ENCODE results near the gene NPIPA5.
"Not testable (repeated sequence)": the region's sequence is repeated elsewhere in the genome, so short reads cannot be mapped to it uniquely, and the experiment has no call there.

Gene NPIPA5

DNA sequence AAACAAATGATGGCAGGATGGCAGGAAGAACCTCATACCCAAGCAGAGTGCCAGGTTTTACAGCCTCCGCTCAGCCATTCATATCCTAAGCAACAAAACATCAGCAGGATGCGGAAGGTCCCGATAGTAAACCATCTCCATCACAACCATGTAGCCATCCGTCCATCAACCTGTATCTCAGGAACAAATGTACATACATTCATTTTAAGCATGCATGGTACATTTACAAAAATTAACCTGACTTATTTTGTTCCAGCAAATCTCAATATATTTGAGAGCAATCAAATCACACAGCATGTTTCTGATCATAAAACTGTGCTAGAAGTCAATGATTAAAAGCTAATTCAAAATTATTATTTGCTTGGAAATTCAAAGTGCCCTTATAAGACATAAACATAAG is at the start of gene NPIPA5:
NPIPA5 (minus strand) TSS at position 101 of the 400 bp plus-strand sequence; CDS start at position 101, 0 bp downstream.
- DNase-seq: not testable (repeated sequence)

DNA sequence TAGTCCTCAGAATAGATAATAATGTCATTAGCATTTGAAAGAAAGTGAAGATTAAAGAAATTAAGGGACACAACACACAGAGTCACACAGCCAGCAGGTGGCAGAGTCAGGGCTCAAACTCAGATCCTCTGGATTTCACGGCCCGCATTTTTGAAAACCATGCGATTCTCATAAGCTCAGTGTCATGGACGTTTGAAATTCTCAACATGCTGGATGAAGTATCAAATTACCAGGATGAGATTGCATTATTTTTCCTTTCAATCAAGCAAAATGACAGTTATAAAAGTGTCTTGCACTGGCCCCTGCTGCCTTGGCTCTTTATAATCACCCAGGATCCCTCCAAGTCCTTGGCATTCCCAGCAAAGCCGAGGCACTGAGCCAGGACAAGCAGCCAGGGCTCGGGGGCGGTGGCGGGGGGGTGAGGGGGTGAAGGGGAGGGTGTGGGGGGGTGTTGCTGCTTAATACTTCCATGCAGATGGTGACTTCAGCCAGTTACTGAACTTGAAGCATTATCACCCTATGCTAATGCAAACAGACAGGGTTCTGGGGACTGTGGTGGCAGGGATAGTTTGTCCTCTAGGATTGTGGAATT is 49.6 kb upstream of the NPIPA5 start:
- peak; percentile 47 for DNase-seq

DNA sequence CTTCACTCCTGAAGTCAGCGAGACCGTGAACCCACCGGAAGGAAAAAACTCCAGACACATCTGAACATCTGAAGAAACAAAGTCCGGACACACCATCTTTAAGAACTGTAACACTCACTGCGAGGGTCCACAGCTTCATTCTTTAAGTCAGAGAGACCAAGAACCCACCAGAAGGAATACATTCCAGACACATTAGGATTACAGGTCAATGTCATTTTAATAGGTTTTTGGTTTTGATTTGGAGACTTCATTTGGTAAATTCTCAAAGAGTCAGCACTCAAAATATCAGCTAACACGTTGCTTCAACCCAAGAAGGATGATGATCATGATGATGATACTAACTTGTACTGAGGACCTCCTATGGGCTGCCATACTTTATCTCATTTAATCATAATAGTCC is 48.7 kb upstream of the NPIPA5 start:
- DNase-seq: no peak

DNA sequence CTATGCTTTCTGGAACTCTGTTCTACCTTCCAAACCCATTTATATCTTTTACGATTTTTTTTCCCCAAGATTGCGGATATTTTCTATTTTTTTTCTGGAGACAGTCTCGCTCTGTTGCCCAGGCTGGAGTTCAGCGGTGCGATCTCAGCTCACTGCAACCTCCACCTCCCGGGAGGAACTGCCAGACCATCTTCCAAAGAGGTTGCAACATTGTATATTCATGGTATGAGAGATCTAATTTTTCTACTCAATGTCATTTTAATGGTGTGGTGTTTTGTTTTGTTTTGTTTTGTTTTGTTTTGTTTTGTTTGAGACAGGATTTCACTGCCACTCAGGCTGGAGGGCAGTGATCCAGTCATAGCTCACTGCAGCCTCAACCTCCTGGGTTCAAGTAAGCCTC is 47.8 kb upstream of the NPIPA5 start:
- no peak for DNase-seq

DNA sequence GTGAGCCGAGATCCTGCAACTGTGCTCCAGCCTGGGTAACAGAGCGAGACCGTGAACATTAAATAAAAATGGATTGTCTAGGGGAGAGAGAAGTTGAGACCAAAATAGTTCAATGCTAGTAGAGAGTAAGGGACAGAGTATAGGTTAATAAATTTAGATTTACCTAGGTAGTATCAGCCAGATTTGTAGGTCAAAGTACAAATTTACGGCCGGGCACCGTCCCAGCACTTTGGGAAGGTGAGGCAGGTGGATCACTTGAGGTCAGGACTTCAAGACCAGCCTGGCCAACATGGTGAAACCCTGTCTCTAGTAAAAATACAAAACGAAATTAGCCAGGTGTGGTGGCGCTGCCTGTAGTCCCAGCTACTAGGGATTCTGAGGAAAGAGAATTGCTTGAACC is 44.1 kb upstream of the NPIPA5 start:
- no peak for DNase-seq

DNA sequence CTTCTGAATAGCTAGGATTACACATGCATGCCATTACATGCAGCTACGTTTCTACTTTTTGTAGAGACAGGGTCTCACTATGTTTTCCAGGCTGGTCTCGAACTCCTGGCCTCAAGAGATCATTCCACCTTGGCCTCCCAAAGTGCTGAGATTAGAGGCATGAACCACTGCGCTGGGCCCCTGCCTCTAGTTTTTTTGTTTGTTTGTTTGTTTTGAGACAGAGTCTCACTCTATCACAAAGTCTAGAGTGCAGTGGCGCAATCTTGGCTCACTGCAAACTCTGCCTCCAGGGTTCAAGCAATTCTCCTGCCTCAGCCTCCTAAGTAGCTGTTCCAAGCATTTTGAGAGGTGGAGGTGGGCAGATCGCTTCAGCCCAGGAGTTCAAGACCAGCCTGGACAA is 43.6 kb upstream of the NPIPA5 start:
- DNase-seq: not testable (repeated sequence)

DNA sequence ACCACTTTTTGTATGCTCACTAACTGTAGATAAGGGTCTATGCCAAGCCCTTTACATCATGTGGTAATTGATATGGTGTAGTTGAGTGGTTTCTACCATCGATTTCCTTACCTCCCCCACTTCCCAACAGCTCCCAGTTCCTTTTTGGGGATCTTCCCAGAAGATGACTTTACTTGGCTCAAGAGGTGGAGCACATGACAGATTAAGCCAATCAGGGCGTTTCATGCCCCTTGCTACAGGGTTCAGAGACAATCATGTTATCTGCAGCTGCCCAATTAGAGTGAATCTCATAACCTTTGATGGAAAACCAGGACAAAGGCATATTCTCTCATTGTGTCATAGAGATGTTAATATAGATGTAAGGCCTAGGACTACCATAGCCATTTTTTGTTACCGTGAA is 40.1 kb upstream of the NPIPA5 start:
- DNase-seq: no peak

DNA sequence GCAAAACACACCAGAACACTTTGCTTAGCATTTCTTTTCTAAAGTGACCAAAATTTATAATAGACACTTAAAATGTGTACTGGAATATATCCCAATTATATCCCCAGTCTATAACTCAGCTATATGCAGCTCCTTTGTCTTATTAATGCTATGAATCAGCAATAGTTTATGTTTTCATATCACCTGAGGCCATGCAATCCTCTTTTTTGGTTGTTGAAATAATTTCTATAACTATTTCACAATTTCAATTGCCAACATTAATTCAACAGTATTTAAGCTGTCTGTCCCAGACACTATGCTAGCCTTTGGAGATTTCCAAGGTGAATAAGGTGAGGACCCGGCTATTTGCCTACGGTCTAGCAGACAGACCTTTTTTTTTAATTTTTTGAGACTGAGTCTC is 39.1 kb upstream of the NPIPA5 start:
- no peak for DNase-seq

DNA sequence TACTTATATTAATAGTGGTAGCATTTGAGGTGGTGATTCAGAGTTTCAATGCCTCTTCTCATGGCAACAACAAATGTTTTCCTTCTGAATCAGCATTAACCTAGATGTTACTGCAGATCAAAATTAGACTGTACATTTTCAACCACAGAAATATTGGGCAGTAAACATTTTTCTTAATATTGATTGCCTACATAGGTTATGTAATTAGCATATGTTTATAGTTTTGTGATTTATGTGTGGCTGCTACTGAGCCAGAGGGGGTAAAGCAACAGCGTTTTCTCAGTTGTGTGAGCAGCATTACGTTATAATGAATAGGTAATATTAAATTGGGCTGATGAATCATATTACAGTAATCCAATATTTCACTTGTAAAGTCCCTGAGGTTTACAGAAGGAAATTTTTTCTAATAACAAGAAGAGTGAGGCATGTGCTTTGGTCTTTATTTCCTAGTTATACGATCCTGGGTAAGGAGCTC is 37.5 kb upstream of the NPIPA5 start:
- no peak for DNase-seq

DNA sequence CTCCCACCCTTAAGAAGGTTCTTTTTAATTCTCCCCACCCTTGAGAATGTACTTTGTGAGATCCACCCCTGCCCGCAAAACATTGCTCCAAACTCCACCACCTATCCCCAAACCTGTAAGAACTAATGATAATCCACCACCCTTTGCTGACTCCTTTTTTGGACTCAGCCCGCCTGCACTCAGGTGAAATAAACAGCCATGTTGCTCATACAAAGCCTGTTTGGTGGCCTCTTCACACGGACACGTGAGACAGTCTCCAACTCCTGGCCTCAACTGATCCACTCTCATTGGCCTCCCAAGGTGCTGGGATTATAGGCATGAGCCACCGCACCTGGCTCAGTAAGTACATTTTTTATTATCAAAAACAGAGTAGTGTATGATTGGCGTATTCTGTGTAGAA is 31.4 kb upstream of the NPIPA5 start:
- not testable (repeated sequence) for DNase-seq

DNA sequence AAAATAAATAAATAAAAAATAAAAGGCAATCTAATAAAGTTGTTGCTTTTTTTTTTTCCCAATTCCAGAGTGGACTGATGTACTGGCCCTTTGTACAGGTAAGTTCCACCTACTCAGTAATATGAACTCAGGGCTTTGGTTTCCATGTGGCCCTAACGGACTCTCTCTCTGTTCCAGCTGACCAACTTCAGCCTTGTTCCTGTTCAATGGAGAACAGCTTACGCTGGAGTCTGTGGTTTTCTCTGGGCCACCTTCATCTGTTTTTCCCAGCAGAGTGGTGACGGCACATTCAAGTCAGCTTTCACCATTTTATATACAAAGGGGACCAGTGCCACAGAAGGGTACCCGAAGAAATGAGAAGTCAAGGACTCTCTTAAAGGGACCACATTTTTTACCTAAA is 29.7 kb upstream of the NPIPA5 start:
- not testable (repeated sequence) for DNase-seq

DNA sequence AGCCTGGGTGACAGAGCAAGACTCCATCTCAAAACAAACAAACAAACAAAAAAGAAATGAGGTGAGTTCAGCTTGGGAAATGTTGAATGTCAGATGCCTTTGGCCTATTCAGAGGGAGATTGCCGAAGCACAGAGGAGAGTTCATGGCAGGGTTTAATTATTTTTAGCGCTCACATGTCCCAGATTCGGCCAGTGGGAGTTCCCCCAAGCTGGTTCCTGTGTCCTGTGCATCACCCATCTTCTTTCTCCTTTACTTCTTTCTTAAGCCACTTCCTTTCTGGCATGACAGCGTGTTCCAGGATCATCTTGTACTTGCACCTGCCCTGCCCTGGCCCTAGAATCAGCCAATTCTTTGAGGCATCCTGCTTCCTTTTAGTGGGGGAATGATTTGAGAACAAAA is 26.7 kb upstream of the NPIPA5 start:
- DNase-seq: no peak

DNA sequence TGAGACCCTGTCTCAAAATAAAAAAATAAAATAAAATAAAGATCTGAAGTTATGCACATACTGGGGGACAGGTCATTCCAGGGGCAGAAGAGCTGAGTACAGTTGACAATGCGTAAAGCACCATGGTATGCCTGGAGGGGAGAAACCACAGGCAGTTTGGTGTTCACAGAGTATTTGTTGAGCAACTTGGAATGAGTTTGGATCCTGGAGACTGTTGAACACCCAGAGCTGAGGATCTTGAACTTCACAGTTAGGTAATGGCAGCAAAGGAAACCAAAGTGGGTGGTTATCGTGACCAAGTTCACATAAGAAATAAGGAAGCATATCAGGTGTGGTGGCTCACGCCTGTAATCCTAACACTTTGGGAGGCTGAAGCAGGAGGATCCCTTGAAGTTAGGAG is 26.0 kb upstream of the NPIPA5 start:
- DNase-seq: not testable (repeated sequence)

DNA sequence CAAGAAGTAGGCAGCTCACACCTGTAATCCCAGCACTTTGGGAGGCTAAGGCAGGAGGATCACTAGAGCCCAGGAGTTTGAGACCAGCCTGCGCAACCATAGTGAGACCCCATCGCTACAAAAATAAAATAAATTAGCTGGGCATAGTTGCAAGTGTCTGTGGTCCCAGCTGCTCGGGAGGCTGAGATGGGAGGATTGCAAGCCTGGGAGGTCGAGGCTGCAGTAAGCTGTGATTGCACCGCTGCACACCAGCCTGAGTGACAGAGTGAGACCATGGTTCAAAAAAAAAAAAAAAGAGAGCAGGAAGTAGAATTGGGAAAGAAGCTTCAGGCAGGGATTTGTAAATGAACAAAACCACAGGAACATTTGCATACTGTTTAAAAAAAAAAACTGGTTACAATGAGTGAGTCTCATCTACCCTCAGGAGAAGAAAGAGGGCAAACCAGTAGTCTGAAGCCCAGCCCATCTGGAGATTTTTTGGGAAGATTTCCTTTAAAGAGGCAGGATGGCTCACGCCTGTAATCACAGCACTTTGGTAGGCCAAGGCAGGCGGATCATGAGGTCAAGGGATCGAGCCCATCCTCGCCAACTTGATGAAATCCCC is 25.4 kb upstream of the NPIPA5 start:
- DNase-seq: no peak

DNA sequence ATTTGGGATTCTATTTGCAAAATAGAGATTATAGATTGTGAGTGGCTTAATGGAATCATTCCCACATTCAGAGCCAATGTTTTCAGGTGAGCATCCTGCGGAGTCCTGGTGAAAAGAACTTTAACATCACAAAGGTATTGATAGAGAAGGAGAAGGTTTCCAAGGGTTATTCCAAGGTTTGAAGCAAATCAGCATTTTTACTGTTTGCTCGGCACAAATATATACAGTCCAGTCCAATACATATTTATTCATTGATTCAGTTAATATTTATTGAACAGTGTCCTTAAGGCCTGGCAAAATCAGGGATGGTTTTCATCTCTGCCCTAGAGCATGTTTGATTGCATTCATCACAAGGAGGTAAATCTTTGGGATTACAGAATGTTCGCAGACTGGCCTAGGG is 23.9 kb upstream of the NPIPA5 start:
- no peak for DNase-seq

DNA sequence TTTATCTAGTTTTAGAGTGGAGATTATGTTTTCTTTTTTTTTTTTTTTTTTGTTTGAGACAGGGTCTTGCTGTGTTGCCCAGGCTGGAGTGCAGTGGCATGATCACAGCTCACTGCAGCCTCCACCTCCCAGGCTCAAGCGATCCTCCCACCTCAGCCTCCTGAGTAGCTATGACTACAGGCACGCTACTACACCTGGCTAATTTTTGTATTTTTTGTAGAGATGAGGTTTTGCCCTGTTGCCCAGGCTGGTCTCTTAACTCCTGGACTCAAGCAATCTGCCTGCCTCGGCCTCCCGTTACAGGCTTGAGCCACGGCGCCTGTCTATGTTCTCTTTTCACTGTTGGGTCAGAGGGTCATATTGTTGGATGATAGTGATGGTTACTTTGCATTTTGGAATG is 22.2 kb upstream of the NPIPA5 start:
- not testable (repeated sequence) for DNase-seq

DNA sequence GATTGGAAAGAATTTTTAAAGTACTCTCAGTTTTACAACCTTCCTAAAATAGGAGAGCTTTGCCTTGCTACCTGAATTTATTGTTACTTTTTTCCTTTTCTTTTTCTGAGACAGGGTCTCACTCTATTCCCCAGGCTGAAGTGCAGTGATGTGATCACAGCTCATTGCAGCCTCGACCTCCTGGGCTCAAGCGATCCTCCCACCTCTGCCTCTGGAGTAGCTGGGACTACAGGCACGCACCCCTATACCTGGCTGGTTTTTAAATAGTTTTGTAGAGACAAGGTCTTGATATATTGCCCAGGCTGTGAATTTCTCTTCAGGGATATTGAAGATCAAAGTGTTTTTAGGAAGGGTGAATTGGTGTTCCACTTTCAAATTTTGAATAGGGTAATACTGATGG is 21.2 kb upstream of the NPIPA5 start:
- no peak for DNase-seq

DNA sequence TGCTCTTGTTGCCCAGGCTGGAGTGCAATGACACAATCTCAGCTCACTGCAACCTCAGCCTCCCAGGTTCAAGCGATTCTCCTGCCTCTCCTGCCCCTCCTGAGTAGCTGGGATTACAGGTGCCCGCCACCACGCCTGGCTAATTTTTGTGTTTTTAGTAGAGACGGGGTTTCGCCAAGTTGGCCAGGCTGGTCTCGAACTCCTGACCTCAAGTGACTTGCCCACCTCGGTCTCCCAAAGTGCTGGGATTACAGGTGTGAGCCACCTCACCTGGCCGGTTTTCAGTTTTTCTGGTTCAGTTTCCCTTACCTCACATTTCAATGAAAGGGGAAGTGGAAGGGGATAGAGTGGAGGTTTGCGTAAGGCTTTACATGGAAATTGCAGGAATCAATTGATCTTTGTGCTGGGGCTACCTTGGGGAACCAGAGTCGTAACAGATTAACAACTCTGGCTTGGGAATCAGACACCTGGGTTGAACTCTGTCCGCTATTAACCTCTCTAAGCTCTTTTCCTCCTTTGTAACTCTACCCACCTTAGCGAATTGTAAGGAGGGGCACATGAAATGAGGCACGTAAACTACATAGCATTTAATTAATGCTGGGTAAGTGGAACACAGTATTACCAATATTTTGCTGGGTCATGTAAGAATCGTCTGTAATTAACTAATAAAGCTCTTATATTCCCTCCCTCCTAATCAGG is 20.7 kb upstream of the NPIPA5 start:
- DNase-seq: no peak

DNA sequence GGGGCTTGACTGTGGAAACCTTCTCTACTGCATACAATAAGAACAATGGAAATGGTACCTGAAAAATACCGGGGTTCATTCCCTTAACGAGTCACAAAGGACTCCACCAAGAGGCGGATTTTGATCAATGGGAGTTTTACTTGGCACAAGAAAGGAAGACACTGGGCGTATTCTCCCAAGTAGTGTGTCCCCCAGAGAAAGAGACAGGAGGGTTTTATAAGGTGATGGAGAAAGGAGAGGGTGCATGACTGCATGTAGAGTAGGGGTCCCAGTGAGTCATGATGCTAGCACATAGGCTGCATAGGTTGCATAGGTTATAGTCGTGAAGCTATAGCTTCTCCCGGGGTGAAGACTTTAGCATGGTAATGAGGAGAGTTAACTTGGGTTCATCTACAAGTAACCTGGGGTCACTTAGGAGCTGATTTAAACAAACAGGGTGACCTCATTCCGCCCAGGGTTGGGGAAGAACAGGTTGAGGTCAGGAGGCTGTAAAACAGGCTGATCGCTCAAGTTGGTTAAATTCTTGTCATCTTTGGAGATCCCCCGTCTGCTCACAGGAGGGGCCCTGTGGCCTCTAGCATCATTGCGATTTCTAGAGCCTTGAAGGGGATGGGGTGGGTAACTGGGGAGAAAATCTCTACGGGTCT is 19.0 kb upstream of the NPIPA5 start:
- no peak for DNase-seq

DNA sequence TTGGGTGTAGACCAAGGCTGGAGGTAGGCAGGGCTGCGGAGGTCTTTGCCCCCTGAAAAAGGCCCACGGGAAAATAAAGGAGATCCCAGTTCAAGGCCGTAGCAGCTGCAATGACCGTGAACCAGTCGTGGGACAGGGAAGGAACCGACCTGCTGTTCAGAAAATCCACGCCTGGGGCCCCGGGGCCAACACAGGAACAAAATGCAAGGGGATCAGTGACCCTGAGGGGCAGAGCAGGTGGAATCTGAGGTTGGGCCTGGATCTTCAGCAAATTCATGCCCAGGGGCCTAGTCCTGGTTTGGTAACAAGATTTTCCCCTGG is 18.4 kb upstream of the NPIPA5 start:
- not testable (repeated sequence) for DNase-seq

DNA sequence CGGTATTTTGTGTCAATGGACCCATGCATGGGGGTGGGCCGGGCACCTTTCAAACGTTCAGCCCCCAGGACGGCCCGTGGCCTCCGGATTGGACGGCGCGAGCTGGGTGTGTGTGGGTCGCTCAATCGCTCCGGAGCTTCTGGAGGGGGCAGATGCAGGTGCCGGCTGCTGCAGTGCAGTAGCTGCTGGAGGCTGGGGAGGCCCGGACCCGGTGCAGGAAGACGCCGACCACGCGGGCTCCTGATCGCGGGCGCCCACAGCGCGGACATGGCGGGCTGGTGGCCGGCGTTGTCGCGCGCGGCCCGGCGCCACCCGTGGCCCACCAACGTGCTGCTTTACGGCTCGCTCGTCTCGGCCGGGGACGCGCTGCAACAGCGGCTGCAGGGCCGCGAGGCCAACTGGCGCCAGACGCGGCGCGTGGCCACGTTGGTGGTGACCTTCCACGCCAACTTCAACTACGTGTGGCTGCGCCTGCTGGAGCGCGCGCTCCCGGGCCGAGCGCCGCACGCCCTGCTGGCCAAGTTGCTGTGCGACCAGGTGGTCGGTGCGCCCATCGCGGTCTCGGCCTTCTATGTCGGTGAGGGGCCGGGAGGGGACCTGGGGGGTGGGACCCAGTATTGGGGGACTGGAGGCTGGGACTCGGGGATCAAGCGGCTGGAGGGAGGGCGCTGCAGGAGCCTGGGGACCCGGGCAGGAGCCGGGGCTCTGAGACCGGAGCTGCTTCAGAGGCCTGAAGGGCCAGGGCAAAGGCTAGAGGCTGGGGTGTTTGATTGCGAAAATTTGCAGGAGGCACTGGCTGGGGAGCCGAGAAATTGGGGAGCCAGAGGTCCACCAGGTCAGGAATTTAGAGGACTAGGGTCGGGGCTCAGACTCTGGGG is 17.8 kb upstream of the NPIPA5 start, which contains the start of gene MPV17L:
MPV17L (plus strand) TSS at position 124 of the 878 bp plus-strand sequence; CDS start at position 268, 144 bp downstream.
- DNase-seq: not testable (repeated sequence)

DNA sequence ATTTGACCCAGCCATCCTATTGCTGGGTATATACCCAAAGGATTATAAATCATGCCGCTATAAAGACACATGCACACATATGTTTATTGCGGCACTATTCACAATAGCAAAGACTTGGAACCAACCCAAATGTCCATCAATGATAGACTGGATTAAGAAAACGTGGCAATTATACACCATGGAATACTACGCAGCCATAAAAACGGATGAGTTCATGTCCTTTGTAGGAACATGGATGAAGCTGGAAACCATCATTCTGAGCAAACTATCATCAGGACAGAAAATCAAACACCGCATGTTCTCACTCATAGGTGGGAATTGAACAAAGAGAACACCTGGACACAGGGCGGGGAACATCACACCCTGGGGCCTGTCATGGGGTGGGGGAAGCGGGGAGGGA is 14.9 kb upstream of the NPIPA5 start:
- not testable (repeated sequence) for DNase-seq

DNA sequence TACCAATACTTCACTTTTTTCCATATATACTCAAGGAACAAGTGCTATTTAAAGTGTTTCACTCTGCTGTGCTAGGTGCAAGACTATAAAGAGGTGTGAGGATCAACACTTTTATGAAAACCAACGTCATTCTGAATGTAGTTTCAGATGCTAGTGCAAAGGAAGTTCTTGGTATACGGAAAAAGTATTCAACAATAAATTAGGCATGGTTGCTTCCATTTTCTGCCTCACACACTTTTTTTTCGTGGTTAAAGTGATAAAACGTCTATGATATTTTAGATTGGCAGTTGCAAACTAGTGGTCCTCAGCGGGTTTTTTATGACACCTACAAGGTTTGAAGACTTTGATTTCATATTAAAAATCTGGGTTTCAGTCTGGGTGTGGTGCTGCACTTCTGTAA is 11.8 kb upstream of the NPIPA5 start:
- not testable (repeated sequence) for DNase-seq
